NCI-H1436 treated with DMSO at 0.1 percent for 48 hours (cell line): Measurements from ENCODE around the gene DRAM1.

Experiments used
- DNase-seq: peaks from one replicate; lab custom pipeline; 2025; lab: John Stamatoyannopoulos, UW

Gene DRAM1

GRCh38 chr12:101941306-101942249 is 64.2 kb downstream of the DRAM1 start:
- DNase-seq, result no peak

GRCh38 chr12:101942250-101942605 is 64.8 kb downstream of the DRAM1 start:
- DNase-seq, result no peak

GRCh38 chr12:101945369-101946232 is 68.2 kb downstream of the DRAM1 start:
- no peak for DNase-seq

GRCh38 chr12:101946233-101946611 is 68.8 kb downstream of the DRAM1 start:
- no peak for DNase-seq

GRCh38 chr12:101947316-101947715 is 69.9 kb downstream of the DRAM1 start:
- no peak for DNase-seq

GRCh38 chr12:101948365-101948764 is 71.0 kb downstream of the DRAM1 start:
- DNase-seq, result no peak

GRCh38 chr12:101951002-101951670 is 73.8 kb downstream of the DRAM1 start:
- DNase-seq, result no peak

- no peak for DNase-seq
Measured at GRCh38 chr12:101954113-101954512, 76.7 kb downstream of the DRAM1 start.

GRCh38 chr12:101954676-101955075 is 77.3 kb downstream of the DRAM1 start:
- no peak for DNase-seq

- DNase-seq, result no peak
Measured at GRCh38 chr12:101957252-101957959, 80.0 kb downstream of the DRAM1 start.

- DNase-seq, result no peak
Measured at GRCh38 chr12:101959607-101960006, 82.2 kb downstream of the DRAM1 start.

GRCh38 chr12:101962486-101962885 is 85.1 kb downstream of the DRAM1 start:
- DNase-seq, result no peak

- no peak for DNase-seq
Measured at GRCh38 chr12:101963697-101964096, 86.3 kb downstream of the DRAM1 start.

- no peak for DNase-seq
Measured at GRCh38 chr12:101966496-101966895, 89.1 kb downstream of the DRAM1 start.

GRCh38 chr12:101967506-101967905 is 90.1 kb downstream of the DRAM1 start:
- no peak for DNase-seq

GRCh38 chr12:101968770-101969169 is 91.4 kb downstream of the DRAM1 start:
- DNase-seq, result no peak
